ENCODE results near the gene NTF3.

GRCh38 chr12:5503774-5504173, 71.9 kb downstream of the NTF3 start:
- no peak for TF ChIP-seq CTCF (IDR thresholded peaks at IDR 0.05; ENCODE audit: low read depth, low read length)
- TF ChIP-seq EZH2phosphoT487 (IDR thresholded peaks at IDR 0.05; ENCODE audit: low read depth) = no peak
